ENCODE results near the gene RPS25. TPM values are rescaled to one million over a fixed set of nuclear protein-coding genes. Genes with fewer than 3 reads are reported as not detected.

RPS25 gene
- total and polyA plus RNA-seq, 2 experiments from 2014 or later: 1,103 to 1,239 TPM

- Histone ChIP-seq H4K20me1 (ENCODE audit: insufficient read depth) (no peaks in the 10 kb centered on the region), H3K9me3 (ENCODE audit: low read depth) (no peaks in the 10 kb centered on the region), H3K36me3 (ENCODE audit: low read depth) (peaks cover 41% of the 10 kb centered on the region), H3K4me2 (ENCODE audit: unreplicated experiment) (no peak overlapping the region), H3K79me2 (ENCODE audit: insufficient read depth) (peaks cover 11% of the 10 kb centered on the region), H2AFZ (no peak overlapping the region), H3K9me2 (ENCODE audit: insufficient read depth) (no peaks in the 10 kb centered on the region), H3K4me3 (no peak overlapping the region), H3K4me1 (ENCODE audit: insufficient read depth) (no peaks in the 10 kb centered on the region), H3K9ac (no peak overlapping the region), H3K27me3 (replicated peaks; ENCODE audit: insufficient read depth) (no peaks in the 10 kb centered on the region), H3F3A (ENCODE audit: insufficient read depth) (peaks cover 6% of the 10 kb centered on the region; the same call in 1 of the 2 replicates), H3K27ac (no peak overlapping the region)
- in situ Hi-C loops (cut with MboI): no loop called here
- WGBS, 2 experiments (ENCODE audit: low coverage in 1 of 2, low lambda C conversion rate in 2 of 2, missing lambda C conversion rate in 2 of 2): 98% methylated on average over 7 of the region's 7 CpGs
- no peak for TF ChIP-seq EZH2phosphoT487 (IDR thresholded peaks at IDR 0.05; ENCODE audit: insufficient read depth, low read depth)
- no peak for TF ChIP-seq EZH2 (IDR thresholded peaks at IDR 0.05; ENCODE audit: insufficient read depth, poor library complexity, severe bottlenecking)
- DNase-seq: no peak
Observed at GRCh38 chr11:119049081-119049480, 30.9 kb upstream of the RPS25 start.

DNA sequence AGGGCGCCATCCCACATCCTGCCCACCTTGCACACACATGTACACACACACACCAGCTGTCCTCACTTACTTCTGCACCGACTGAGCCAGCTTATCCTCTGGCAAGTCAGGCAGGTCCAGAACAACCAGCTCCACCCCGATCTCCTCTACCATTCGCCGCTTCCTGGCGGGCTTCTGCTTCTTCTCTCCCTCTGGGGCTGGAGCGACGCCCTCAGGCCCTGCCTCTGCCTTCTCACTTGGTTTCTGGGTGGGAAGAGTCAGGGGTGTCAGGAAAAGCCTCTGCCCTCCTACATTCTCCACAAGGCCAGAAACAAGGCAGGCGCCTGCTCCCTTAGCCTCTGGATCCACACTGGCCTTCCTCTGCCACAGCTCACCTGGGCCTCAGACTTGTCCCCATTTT is 30.5 kb upstream of the RPS25 start:
- H3K4me2 ChIP-seq (ENCODE audit: unreplicated experiment): no peak overlapping the region
- TF ChIP-seq EZH2 (IDR thresholded peaks at IDR 0.05; ENCODE audit: insufficient read depth, poor library complexity, severe bottlenecking) (no peak), EZH2phosphoT487 (IDR thresholded peaks at IDR 0.05; ENCODE audit: insufficient read depth, low read depth) (no peak)
- no peak overlapping the region for H3K9ac ChIP-seq
- H3K9me2 ChIP-seq (ENCODE audit: insufficient read depth): no peaks in the 10 kb centered on the region
- in situ Hi-C loops (cut with MboI): no loop called here
- no peaks in the 10 kb centered on the region for H3K27me3 ChIP-seq (replicated peaks; ENCODE audit: insufficient read depth)
- no peak overlapping the region for H3K27ac ChIP-seq
- H3K79me2 ChIP-seq (ENCODE audit: insufficient read depth): peaks cover 7% of the 10 kb centered on the region
- no peaks in the 10 kb centered on the region for H3K4me1 ChIP-seq (ENCODE audit: insufficient read depth)
- no peak for DNase-seq
- H3K4me3 ChIP-seq: no peak overlapping the region
- H3K9me3 ChIP-seq (ENCODE audit: low read depth): no peaks in the 10 kb centered on the region
- H3F3A ChIP-seq (ENCODE audit: insufficient read depth): peaks cover 11% of the 10 kb centered on the region; the same call in 1 of the 2 replicates
- H4K20me1 ChIP-seq (ENCODE audit: insufficient read depth): no peaks in the 10 kb centered on the region
- 87 to 90% methylated on average over 9 of the region's 9 CpGs for WGBS, 2 experiments (ENCODE audit: low coverage in 1 of 2, low lambda C conversion rate in 2 of 2, missing lambda C conversion rate in 2 of 2)
- H3K36me3 ChIP-seq (ENCODE audit: low read depth): peaks cover 38% of the 10 kb centered on the region
- no peak overlapping the region for H2AFZ ChIP-seq

GRCh38 chr11:119047205-119047604 is 29.1 kb upstream of the RPS25 start:
- Histone ChIP-seq H2AFZ (no peak overlapping the region), H3K4me1 (ENCODE audit: insufficient read depth) (no peaks in the 10 kb centered on the region), H3K79me2 (ENCODE audit: insufficient read depth) (no peaks in the 10 kb centered on the region), H3K9ac (no peak overlapping the region), H3F3A (ENCODE audit: insufficient read depth) (peaks cover 21% of the 10 kb centered on the region; the same call in 1 of the 2 replicates), H3K27ac (no peak overlapping the region), H3K4me3 (no peak overlapping the region), H3K9me2 (ENCODE audit: insufficient read depth) (no peaks in the 10 kb centered on the region), H3K4me2 (ENCODE audit: unreplicated experiment) (no peak overlapping the region), H4K20me1 (ENCODE audit: insufficient read depth) (no peaks in the 10 kb centered on the region), H3K27me3 (replicated peaks; ENCODE audit: insufficient read depth) (no peaks in the 10 kb centered on the region), H3K36me3 (ENCODE audit: low read depth) (peaks cover 29% of the 10 kb centered on the region), H3K9me3 (ENCODE audit: low read depth) (no peaks in the 10 kb centered on the region)
- WGBS, 2 experiments (ENCODE audit: low coverage in 1 of 2, low lambda C conversion rate in 2 of 2, missing lambda C conversion rate in 2 of 2): 95 to 98% methylated on average over 6 of the region's 6 CpGs
- no peak for DNase-seq
- in situ Hi-C loops (cut with MboI): no loop called here
- TF ChIP-seq EZH2phosphoT487 (IDR thresholded peaks at IDR 0.05; ENCODE audit: insufficient read depth, low read depth): no peak
- no peak for TF ChIP-seq EZH2 (IDR thresholded peaks at IDR 0.05; ENCODE audit: insufficient read depth, poor library complexity, severe bottlenecking)

DNA sequence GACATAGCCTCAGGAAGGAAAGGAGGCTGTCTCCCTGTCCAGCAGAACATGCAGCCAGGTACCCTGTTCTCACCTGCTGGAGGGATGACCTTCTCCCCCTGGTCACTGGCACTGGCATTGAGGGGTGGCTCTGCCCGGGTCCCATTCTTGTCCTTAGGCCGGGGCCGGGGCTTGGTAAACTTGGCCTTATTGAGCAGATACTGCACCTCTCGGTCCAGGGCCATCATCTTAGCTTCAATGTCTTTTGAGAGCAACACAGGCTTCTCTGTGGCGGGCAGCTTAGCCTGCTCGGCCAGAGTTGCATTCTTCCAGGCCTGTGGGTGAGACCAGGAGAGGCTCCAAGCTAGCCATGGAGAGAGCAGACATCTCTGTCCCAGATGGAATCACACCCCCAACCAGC is 28.3 kb upstream of the RPS25 start:
- H3K27me3 ChIP-seq (replicated peaks; ENCODE audit: insufficient read depth): no peaks in the 10 kb centered on the region
- DNase-seq: no peak
- no peak overlapping the region for H3K4me3 ChIP-seq
- H3K36me3 ChIP-seq (ENCODE audit: low read depth): peaks cover 29% of the 10 kb centered on the region
- H4K20me1 ChIP-seq (ENCODE audit: insufficient read depth): no peaks in the 10 kb centered on the region
- no peak for TF ChIP-seq EZH2phosphoT487 (IDR thresholded peaks at IDR 0.05; ENCODE audit: insufficient read depth, low read depth)
- no peak for TF ChIP-seq EZH2 (IDR thresholded peaks at IDR 0.05; ENCODE audit: insufficient read depth, poor library complexity, severe bottlenecking)
- no peaks in the 10 kb centered on the region for H3K79me2 ChIP-seq (ENCODE audit: insufficient read depth)
- no peak overlapping the region for H3K27ac ChIP-seq
- H3K4me2 ChIP-seq (ENCODE audit: unreplicated experiment): no peak overlapping the region
- H3K4me1 ChIP-seq (ENCODE audit: insufficient read depth): no peaks in the 10 kb centered on the region
- no peaks in the 10 kb centered on the region for H3K9me2 ChIP-seq (ENCODE audit: insufficient read depth)
- in situ Hi-C loops (cut with MboI): no loop called here
- WGBS, 2 experiments (ENCODE audit: low coverage in 1 of 2, low lambda C conversion rate in 2 of 2, missing lambda C conversion rate in 2 of 2): 97 to 99% methylated on average over 6 of the region's 6 CpGs
- H3K9me3 ChIP-seq (ENCODE audit: low read depth): no peaks in the 10 kb centered on the region
- peaks cover 25% of the 10 kb centered on the region; the same call in 1 of the 2 replicates for H3F3A ChIP-seq (ENCODE audit: insufficient read depth)
- H2AFZ ChIP-seq: no peak overlapping the region
- H3K9ac ChIP-seq: no peak overlapping the region

- Histone ChIP-seq H3K4me3 (no peak overlapping the region), H4K20me1 (ENCODE audit: insufficient read depth) (no peaks in the 10 kb centered on the region), H3K9me2 (ENCODE audit: insufficient read depth) (no peaks in the 10 kb centered on the region), H2AFZ (no peak overlapping the region), H3K4me1 (ENCODE audit: insufficient read depth) (no peaks in the 10 kb centered on the region), H3K36me3 (ENCODE audit: low read depth) (peaks cover 16% of the 10 kb centered on the region), H3K27ac (no peak overlapping the region), H3F3A (ENCODE audit: insufficient read depth) (peaks cover 25% of the 10 kb centered on the region; the same call in 1 of the 2 replicates), H3K9me3 (ENCODE audit: low read depth) (no peaks in the 10 kb centered on the region), H3K79me2 (ENCODE audit: insufficient read depth) (no peaks in the 10 kb centered on the region), H3K27me3 (replicated peaks; ENCODE audit: insufficient read depth) (no peaks in the 10 kb centered on the region), H3K9ac (no peak overlapping the region), H3K4me2 (ENCODE audit: unreplicated experiment) (no peak overlapping the region)
- in situ Hi-C loops (cut with MboI): no loop called here
- DNase-seq: no peak
- WGBS, 2 experiments (ENCODE audit: low coverage in 1 of 2, low lambda C conversion rate in 2 of 2, missing lambda C conversion rate in 2 of 2): 70 to 71% methylated on average over 5 to 6 of the region's 6 CpGs
- TF ChIP-seq EZH2phosphoT487 (IDR thresholded peaks at IDR 0.05; ENCODE audit: insufficient read depth, low read depth): no peak
- no peak for TF ChIP-seq EZH2 (IDR thresholded peaks at IDR 0.05; ENCODE audit: insufficient read depth, poor library complexity, severe bottlenecking)
Observed at GRCh38 chr11:119044708-119045107, 26.6 kb upstream of the RPS25 start.

Measured in GM23248 (cell line).